ENCODE measurements around the gene EYA2. TPM values are rescaled to one million over a fixed set of nuclear protein-coding genes. Genes with fewer than 3 reads are reported as not detected.

The EYA2 gene
- polyA plus RNA-seq, 1 donor (not counting 4 experiments of a cell fraction or from before 2014, with no cell fraction given), result not detected

DNA sequence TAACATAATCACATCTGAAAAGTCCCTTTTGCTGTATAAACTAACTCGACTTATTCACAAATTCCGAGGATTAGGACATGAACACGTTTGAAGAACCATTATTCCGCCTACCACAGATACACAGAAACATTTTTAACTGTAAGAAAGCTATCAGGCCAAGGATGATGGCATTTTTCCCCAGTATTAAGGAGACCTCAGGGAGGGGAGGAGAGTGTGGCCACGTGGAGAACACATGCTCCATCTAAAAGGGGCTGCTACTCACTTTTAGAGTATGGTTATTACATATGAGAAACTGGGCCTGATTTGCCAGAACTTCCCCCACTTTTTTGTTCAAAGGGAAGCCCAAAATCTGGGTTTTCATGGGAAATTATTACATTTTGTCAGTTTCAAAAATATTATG lies 153.4 kb downstream of the EYA2 start:
- peaks cover 3% of the 10 kb centered on the region for H3K27me3 ChIP-seq (ENCODE audit: control insufficient read depth, extremely low read depth, insufficient read depth, low read length)
- FAIRE-seq (no peak), DNase-seq (ENCODE audit: low read depth, low spot score) (no peak)
- H3K4me1 ChIP-seq (ENCODE audit: control insufficient read depth, extremely low read depth, insufficient read depth, low read length), result no peaks in the 10 kb centered on the region
- dilution Hi-C loops (cut with MboI; ENCODE audit: extremely low pct_ligation_motif_present, low sequenced_read_pairs), result no loop called here
- no peak overlapping the region for H2AFZ ChIP-seq (ENCODE audit: control insufficient read depth, low read length)
- no peaks in the 10 kb centered on the region for H3K36me3 ChIP-seq (ENCODE audit: control insufficient read depth in 2 of 2, extremely low read depth in 1 of 2, insufficient read depth in 2 of 2, low read length in 2 of 2)
- TF ChIP-seq EZH2 (IDR thresholded peaks at IDR 0.05; ENCODE audit: low read length), result no peak
- TF ChIP-seq, protein P1, sequence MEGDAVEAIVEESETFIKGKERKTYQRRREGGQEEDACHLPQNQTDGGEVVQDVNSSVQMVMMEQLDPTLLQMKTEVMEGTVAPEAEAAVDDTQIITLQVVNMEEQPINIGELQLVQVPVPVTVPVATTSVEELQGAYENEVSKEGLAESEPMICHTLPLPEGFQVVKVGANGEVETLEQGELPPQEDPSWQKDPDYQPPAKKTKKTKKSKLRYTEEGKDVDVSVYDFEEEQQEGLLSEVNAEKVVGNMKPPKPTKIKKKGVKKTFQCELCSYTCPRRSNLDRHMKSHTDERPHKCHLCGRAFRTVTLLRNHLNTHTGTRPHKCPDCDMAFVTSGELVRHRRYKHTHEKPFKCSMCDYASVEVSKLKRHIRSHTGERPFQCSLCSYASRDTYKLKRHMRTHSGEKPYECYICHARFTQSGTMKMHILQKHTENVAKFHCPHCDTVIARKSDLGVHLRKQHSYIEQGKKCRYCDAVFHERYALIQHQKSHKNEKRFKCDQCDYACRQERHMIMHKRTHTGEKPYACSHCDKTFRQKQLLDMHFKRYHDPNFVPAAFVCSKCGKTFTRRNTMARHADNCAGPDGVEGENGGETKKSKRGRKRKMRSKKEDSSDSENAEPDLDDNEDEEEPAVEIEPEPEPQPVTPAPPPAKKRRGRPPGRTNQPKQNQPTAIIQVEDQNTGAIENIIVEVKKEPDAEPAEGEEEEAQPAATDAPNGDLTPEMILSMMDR (optimal IDR thresholded peaks at IDR 0.05 in 1 of 3, IDR thresholded peaks at IDR 0.05 in 1 of 3, conservative IDR thresholded peaks at IDR 0.05 in 1 of 3; ENCODE audit: extremely low read depth in 1 of 3, insufficient read depth in 2 of 3, low read length in 3 of 3), result no peak
- no peak overlapping the region for H3K9ac ChIP-seq (ENCODE audit: control insufficient read depth, extremely low read depth, insufficient read depth, low read length)
- no peak overlapping the region for H3K4me3 ChIP-seq (ENCODE audit: control insufficient read depth in 2 of 3, extremely low read depth in 1 of 3, insufficient read depth in 2 of 3, low read depth in 1 of 3, low read length in 3 of 3)
- no peaks in the 10 kb centered on the region for H4K20me1 ChIP-seq (ENCODE audit: control insufficient read depth, extremely low read depth, insufficient read depth, low read length)
- H3K79me2 ChIP-seq (ENCODE audit: control insufficient read depth, insufficient read depth, low read length), result no peaks in the 10 kb centered on the region
- no peak overlapping the region for H3K27ac ChIP-seq (ENCODE audit: control insufficient read depth, insufficient read depth, low read length)
- no peak overlapping the region for H3K4me2 ChIP-seq (ENCODE audit: control insufficient read depth, extremely low read depth, insufficient read depth, low read depth, low read length)
- no peaks in the 10 kb centered on the region for H3K9me1 ChIP-seq (ENCODE audit: control insufficient read depth, extremely low read depth, insufficient read depth, low read length)
- no peaks in the 10 kb centered on the region for H3K9me3 ChIP-seq (ENCODE audit: control insufficient read depth, low read depth, low read length)

DNA sequence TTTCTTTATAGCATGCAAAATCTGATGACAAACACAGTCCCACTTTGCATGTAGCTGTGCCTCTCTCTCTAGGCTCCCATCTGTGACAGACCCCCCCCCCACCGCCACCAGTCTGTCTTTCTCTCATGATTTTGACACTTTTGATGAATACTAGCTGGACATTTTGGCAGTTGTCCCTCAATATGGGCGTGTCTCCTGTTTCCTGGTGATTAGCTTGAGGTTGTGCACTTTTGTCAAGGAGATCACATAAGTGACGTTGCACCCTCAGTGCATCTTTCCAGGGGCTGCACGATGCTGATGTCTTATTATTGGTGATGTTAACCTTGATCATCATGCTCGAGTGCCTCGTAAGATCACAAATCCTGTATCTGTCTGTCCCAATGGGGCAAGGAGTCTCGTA lies 155.1 kb downstream of the EYA2 start:
- H3K9me1 ChIP-seq (ENCODE audit: control insufficient read depth, extremely low read depth, insufficient read depth, low read length), result no peaks in the 10 kb centered on the region
- H4K20me1 ChIP-seq (ENCODE audit: control insufficient read depth, extremely low read depth, insufficient read depth, low read length), result no peaks in the 10 kb centered on the region
- peaks cover 3% of the 10 kb centered on the region for H3K27me3 ChIP-seq (ENCODE audit: control insufficient read depth, extremely low read depth, insufficient read depth, low read length)
- H3K79me2 ChIP-seq (ENCODE audit: control insufficient read depth, insufficient read depth, low read length), result no peaks in the 10 kb centered on the region
- DNase-seq (ENCODE audit: low read depth, low spot score), result no peak
- no peak overlapping the region for H3K27ac ChIP-seq (ENCODE audit: control insufficient read depth, insufficient read depth, low read length)
- H3K4me3 ChIP-seq (ENCODE audit: control insufficient read depth in 2 of 3, extremely low read depth in 1 of 3, insufficient read depth in 2 of 3, low read depth in 1 of 3, low read length in 3 of 3), result no peak overlapping the region
- H3K36me3 ChIP-seq (ENCODE audit: control insufficient read depth in 2 of 2, extremely low read depth in 1 of 2, insufficient read depth in 2 of 2, low read length in 2 of 2), result no peaks in the 10 kb centered on the region
- no peaks in the 10 kb centered on the region for H3K9me3 ChIP-seq (ENCODE audit: control insufficient read depth, low read depth, low read length)
- no peak overlapping the region for H2AFZ ChIP-seq (ENCODE audit: control insufficient read depth, low read length)
- no peaks in the 10 kb centered on the region for H3K4me1 ChIP-seq (ENCODE audit: control insufficient read depth, extremely low read depth, insufficient read depth, low read length)
- no peak overlapping the region for H3K9ac ChIP-seq (ENCODE audit: control insufficient read depth, extremely low read depth, insufficient read depth, low read length)
- dilution Hi-C loops (cut with MboI; ENCODE audit: extremely low pct_ligation_motif_present, low sequenced_read_pairs), result no loop called here
- TF ChIP-seq, protein P1 (optimal IDR thresholded peaks at IDR 0.05 in 1 of 3, IDR thresholded peaks at IDR 0.05 in 1 of 3, conservative IDR thresholded peaks at IDR 0.05 in 1 of 3; ENCODE audit: extremely low read depth in 1 of 3, insufficient read depth in 2 of 3, low read length in 3 of 3), result no peak
- no peak for TF ChIP-seq EZH2 (IDR thresholded peaks at IDR 0.05; ENCODE audit: low read length)
- no peak overlapping the region for H3K4me2 ChIP-seq (ENCODE audit: control insufficient read depth, extremely low read depth, insufficient read depth, low read depth, low read length)
- no peak for FAIRE-seq
